ENCODE data around the gene MACROD2.

GRCh38 chr20:15515691-15516090, 1520.4 kb downstream of the MACROD2 start:
- no peak for TF ChIP-seq POLR2A (IDR thresholded peaks at IDR 0.05)
- no peak for TF ChIP-seq EP300 (IDR thresholded peaks at IDR 0.05)
- no peak for TF ChIP-seq CTCF (IDR thresholded peaks at IDR 0.05)

All from ovary (tissue), 3 donors.